Bronchial epithelial cell (primary cell): ENCODE measurements around the gene LOXL3. TPM values are rescaled to one million over a fixed set of nuclear protein-coding genes. Genes with fewer than 3 reads are reported as not detected.

Experiments
- DNase-seq: peaks from one replicate; pipeline ENCODE4 v3.0.0-alpha.2; 2010; ENCODE audit warnings: low read depth
- FAIRE-seq: peaks from 2 replicates; lab custom pipeline; 2011; peaks lifted over from hg19 to GRCh38; lab: Jason Lieb, UNC
- H3K27me3 ChIP-seq: 2 replicates; pipeline ENCODE4 v1.5.1; 2011; ENCODE audit warnings: low read length; ENCODE audit not compliant: control insufficient read depth, insufficient read depth
- H3K36me3 ChIP-seq: 2 replicates; pipeline ENCODE4 v1.5.1; 2011; ENCODE audit warnings: low read length; ENCODE audit not compliant: control insufficient read depth, insufficient read depth
- H3K4me3 ChIP-seq: 2 replicates; pipeline ENCODE4 v1.5.1; 2011; ENCODE audit warnings: mild to moderate bottlenecking, low read depth, low read length, control low read depth
- CTCF ChIP-seq: IDR thresholded peaks from 2 replicates; pipeline ENCODE4 v1.5.1; 2011; ENCODE audit warnings: mild to moderate bottlenecking, moderate library complexity, low read length, control low read depth, inconsistent platforms; ENCODE audit not compliant: insufficient read depth, severe bottlenecking
- total RNA-seq: library from RNA; depleted of rRNA; stranded (reverse); fragments of >200 nt; gene quantifications from 2 replicates; pipeline ENCODE4 v1.2.1, GENCODE V29; 2014

The LOXL3 gene
- total RNA-seq, 1 donor from 2014 or later: 0.53 TPM

GRCh38 chr2:74576211-74576862 lies 22.6 kb upstream of the LOXL3 start:
- DNase-seq (no peak), FAIRE-seq (no peak)
- Histone ChIP-seq H3K4me3 (no peak overlapping the region), H3K27me3 (no peaks in the 10 kb centered on the region), H3K36me3 (no peaks in the 10 kb centered on the region)
- no peak for TF ChIP-seq CTCF

GRCh38 chr2:74575320-74575719 lies 21.6 kb upstream of the LOXL3 start:
- no peak for TF ChIP-seq CTCF
- Histone ChIP-seq H3K27me3 (no peaks in the 10 kb centered on the region), H3K36me3 (no peaks in the 10 kb centered on the region), H3K4me3 (no peak overlapping the region)
- FAIRE-seq: no peak
- DNase-seq: no peak

GRCh38 chr2:74573747-74574562 lies 20.2 kb upstream of the LOXL3 start:
- H3K27me3 ChIP-seq: no peaks in the 10 kb centered on the region
- TF ChIP-seq CTCF: no peak
- FAIRE-seq: no peak
- peak; percentile 80 for DNase-seq
- H3K4me3 ChIP-seq: no peak overlapping the region
- H3K36me3 ChIP-seq: no peaks in the 10 kb centered on the region

- DNase-seq (no peak), FAIRE-seq (no peak)
- H3K27me3 ChIP-seq: no peaks in the 10 kb centered on the region
- TF ChIP-seq CTCF: no peak
- no peaks in the 10 kb centered on the region for H3K36me3 ChIP-seq
- no peak overlapping the region for H3K4me3 ChIP-seq
These were observed 18.6 kb upstream of the LOXL3 start for GRCh38 chr2:74572178-74572925.

- H3K4me3 ChIP-seq: no peak overlapping the region
- no peak for FAIRE-seq
- H3K36me3 ChIP-seq: no peaks in the 10 kb centered on the region
These were observed 17.3 kb upstream of the LOXL3 start for GRCh38 chr2:74571058-74571457.

More at GRCh38 chr2:74571058-74571457, 17.3 kb upstream of the LOXL3 start:
- no peaks in the 10 kb centered on the region for H3K27me3 ChIP-seq
- no peak for TF ChIP-seq CTCF
- no peak for DNase-seq
